Vagina (tissue), 2 donors: ENCODE data around the gene SUSD2.

Source experiments
- POLR2A ChIP-seq, 2 donors: fragments of 450-650 bp; IDR thresholded peaks; one replicate each; pipeline ENCODE4 v1.6.1; 2017; ENCODE audit warnings: antibody characterized with exemption in 2 of 2, mild to moderate bottlenecking in 2 of 2, moderate library complexity in 2 of 2
- TF ChIP-seq, protein P1 (sequence below), 3 experiments: fragments of 450-650 bp in 2 of 3; fragments of 200-600 bp in 1 of 3; sonication (generic) in 1 of 3; IDR thresholded peaks; one replicate each; pipeline ENCODE4 v1.5.1; 2017 to 2019; ENCODE audit warnings: antibody characterized with exemption in 3 of 3, mild to moderate bottlenecking in 2 of 3, moderate library complexity in 2 of 3

DNA sequence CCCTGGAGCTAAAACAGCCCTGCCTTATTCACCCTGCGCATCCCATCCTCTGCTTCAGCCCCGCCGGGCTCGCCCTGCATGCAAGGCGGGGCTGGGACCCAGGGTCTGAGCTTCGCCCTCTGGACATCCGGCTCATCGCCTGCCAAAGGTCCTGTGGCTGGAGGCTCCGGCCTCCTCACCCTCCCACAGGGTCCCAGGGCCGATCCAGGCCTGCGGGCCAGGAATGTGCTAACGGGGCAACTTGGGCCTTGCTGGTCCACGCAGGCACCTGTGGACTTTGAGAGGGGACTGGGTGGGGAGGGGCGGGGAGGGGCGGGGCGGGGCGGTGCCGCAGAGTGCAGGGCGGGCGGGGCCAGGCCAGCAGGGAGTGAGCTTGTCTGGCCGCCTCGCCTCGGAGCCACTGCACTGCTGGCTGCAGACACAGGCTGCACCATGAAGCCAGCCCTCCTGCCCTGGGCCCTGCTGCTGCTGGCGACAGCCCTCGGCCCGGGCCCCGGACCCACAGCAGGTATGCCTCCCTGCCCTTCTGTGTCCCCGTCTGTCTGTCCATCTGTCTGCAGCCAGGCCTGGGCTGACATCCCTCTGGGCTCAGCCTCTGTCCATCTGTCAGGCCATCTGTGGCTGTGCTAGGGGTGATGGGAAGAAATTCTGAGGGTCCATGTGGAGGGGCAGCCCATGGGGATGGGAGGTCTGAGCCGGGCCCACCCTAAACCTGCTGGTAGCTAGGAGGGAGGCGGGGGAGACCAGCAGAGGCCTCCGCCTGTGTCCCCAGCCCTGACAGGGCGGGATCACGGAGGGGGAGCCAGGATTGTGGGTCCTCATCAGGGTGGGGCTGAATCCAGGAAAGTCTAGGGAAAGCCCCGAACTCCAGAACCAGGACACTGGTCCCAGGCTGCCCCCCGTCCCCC lies at the start of gene SUSD2:
- TF ChIP-seq, protein P1, sequence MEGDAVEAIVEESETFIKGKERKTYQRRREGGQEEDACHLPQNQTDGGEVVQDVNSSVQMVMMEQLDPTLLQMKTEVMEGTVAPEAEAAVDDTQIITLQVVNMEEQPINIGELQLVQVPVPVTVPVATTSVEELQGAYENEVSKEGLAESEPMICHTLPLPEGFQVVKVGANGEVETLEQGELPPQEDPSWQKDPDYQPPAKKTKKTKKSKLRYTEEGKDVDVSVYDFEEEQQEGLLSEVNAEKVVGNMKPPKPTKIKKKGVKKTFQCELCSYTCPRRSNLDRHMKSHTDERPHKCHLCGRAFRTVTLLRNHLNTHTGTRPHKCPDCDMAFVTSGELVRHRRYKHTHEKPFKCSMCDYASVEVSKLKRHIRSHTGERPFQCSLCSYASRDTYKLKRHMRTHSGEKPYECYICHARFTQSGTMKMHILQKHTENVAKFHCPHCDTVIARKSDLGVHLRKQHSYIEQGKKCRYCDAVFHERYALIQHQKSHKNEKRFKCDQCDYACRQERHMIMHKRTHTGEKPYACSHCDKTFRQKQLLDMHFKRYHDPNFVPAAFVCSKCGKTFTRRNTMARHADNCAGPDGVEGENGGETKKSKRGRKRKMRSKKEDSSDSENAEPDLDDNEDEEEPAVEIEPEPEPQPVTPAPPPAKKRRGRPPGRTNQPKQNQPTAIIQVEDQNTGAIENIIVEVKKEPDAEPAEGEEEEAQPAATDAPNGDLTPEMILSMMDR (IDR thresholded peaks at IDR 0.05) = no peak
- TF ChIP-seq POLR2A (IDR thresholded peaks at IDR 0.05) = no peak
